NCI-H2196 treated with DMSO at 0.1 percent for 48 hours (cell line): Measurements from ENCODE around the gene ZNF512B.

Experiments used
- DNase-seq: peaks from one replicate; lab custom pipeline; 2025; ENCODE audit not compliant: unreplicated experiment; lab: John Stamatoyannopoulos, UW

The ZNF512B gene

DNA sequence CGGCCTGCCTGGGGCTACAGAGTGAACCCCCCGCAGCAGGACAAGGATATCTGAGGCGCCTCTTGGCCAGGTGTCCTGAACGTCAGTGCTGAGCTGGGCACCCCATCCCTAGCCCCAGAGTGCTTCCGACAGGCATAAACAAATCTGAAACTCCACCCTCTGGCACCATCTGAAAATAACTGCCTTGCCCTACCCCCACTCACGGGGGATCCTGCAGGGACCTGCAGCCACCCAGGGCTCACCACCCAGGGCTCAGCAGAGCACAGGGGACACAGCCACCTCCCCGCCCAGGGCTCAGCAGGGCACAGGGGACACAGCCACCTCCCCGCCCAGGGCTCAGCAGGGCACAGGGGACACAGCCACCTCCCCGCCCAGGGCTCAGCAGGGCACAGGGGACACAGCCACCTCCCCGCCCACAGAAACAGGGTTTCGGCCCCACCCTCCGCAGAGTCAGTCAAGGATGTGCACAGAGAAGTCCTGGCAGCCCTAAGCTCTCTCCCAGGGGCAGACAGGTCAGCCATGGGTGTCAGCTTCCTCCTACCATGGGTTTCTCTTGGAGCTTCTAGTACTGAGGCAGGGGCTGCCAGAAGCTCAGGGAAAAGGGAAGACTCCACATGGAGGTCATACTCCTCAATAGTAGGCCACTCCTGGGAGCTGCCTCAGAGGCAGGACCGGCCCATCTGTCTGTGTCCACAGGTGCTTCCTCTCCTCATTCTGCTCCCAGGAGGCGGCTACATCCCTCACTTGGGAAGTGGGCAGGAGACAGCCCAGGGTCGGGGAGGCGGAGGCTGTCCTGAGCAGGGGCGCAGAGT lies 18.1 kb downstream of the ZNF512B start:
- no peak for DNase-seq

DNA sequence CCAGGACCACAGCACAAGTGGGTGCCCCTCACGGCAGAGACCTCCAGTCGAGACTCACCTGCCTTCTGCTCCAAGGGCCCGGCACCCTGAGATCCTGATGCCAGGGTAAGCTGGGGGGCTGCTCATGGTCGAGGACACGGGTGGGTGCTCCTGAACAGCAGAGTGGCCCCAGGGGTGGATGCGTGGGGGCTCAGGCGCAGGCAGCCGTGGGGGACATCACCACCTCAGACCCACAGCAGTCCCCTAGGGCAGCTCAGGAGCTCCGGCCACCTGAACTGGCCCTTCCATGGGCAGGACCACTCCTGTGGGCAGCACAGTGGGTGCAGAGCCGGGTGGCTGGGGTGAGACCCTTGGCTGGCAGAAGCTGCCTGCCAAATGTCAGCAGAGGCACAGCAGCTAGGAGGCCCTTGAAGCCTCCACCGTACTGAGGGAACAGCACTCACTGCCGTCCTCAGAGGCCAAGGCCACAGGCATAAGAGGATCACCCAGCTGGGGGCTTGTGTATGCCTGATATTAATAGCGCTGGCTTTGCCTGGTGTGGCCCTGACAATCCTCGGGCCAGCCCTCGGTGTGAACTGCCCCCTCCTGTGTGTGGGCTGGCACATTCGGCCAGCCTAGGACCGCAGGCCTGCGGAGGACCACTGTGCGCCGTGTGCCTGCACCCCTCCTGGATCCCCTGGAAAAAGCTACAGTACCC lies 18.9 kb downstream of the ZNF512B start:
- DNase-seq = no peak

DNA sequence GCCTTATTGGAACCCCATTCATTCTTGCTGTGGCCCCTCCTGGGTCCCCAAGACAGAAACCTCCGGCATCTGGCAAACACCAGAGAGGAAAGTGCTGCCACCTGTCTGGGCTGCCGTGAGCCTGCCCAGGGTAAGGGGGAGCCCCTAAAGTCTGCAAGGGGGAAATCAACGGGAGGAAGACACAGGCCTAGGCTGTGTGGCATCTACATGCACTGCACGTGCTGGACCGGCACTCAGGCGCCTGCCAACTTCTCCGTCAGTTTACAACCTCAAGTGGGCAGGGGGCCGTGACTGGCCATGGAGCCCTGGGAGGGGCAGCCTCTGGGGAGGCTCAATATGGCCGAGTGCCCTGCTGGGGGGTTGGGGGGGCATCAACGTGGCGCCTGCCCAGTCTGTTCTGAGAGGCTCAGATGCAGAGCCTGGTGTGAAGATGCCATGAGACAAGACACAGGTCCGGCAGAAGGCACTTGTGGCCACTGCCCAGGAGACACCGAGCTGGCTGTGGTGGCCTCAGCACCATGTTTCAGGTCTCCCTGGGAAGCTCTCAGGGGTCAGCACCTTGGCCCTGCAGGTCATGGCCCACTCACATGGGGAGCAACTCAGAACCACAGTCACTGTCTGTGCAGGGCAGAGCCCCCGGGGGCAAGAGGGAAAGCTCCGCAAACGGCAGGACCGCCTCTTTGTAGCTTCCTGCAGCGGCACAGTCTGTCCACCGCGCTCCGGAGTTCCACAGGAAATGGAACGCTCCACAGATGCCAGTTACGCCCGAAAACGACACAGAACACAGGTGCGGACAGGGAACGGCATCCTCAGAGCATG lies 21.9 kb downstream of the ZNF512B start:
- no peak for DNase-seq

DNA sequence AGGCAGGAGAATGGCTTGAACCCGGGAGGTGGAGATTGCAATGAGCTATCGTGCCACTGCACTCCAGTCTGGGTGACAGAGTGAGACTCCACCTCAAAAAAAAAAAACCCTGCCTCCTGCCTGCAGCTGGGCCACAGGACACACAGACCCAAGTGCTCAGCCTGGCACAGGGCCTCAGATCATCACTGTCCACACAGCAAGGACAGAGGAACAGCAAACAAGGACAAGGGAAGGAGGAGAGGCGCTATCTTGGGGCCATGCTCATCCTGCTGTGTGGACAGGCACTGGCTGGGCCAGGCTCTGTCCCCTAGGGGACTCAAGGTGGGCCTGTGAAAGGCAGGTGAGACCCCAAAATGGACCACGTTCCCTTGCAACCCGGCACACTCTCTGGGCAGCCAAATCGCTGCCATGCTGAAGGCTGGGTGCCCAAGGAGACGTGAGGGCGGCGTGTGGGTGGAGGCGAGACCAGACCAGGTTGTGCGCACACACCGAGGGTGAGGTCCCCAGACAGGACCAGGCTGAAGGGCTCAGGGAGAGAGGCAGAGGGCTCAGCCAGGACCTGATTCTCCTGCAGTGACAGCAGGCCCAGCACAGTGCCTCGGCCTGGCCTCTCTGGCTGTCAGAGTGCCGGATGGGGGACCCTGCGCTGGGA lies 22.6 kb downstream of the ZNF512B start:
- no peak for DNase-seq

DNA sequence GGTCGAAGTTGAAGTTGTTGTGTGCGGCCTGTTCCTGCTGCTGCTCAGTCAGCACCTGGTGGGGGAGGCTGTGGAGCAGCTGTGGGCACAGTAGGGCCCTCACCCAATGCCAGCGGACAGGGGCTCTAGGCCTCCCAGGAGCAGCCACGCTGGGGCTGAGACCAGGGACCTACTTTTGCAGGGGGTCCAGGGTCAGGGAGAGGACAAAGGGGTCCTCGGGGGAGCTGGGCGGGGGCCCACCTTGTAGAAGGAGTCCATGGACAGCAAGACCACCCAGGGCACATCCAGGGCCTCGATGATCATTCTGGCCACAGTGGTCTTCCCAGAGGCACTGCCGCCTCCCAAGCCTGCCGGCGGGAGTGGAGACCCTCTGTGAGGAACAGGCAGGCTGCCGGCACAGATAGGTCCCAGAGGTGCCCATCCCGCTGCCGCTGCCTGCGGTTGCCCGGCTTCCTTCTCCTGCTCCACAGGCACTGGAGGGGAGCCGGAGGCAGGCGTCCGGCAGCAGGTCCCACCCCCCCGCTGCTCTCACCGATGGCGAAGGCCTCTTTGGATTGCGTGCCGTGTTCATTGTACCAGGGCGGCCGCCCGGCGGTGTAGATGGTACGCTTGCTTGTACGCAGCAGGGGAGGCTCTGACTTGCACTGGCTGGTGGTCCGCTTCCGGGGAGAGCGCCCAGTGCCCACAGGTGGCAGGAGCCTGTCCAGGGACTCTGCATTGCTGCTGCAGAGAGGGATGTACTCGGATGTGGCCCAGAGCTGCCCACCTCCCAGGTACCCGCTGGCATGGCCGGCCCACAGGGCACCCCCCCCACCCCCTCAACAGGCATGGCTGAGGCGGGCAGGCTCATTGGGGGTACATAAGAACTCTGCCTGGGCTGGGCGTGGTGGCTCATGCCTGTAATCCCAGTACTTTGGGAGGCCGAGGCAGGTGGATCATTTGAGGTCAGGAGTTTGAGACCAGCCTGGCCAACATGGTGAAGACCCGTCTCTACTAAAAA lies 23.5 kb downstream of the ZNF512B start:
- no peak for DNase-seq

DNA sequence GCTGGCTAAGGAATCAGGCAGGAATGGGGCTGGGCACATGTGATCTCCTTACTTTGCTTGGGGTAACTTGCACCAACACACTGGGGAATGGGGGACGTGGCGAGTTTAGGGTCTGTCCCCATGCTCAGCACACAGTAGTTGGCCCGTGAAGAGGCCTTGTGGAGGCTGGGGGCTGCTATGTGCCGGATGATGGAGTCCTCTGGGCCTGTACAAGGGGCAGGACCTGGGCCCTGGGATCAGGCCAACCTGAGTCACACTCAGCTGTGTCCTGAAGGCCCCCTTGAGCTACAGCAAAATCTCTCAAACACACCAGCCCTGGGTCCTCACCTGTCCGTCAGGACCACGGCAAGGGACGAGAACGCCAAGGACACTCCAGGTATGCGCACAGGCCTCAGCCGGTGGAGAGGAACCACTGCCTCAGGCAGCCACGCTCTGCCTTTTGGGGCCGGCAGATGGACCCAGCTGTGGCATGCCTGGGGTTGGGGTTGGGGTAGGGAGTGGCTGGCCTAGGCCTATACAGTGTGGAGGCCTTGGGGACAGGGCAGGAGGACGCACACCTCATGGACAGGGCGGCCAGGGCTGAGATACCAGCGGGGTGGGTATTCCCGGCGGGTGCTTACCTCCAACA lies 24.6 kb downstream of the ZNF512B start:
- DNase-seq = no peak

DNA sequence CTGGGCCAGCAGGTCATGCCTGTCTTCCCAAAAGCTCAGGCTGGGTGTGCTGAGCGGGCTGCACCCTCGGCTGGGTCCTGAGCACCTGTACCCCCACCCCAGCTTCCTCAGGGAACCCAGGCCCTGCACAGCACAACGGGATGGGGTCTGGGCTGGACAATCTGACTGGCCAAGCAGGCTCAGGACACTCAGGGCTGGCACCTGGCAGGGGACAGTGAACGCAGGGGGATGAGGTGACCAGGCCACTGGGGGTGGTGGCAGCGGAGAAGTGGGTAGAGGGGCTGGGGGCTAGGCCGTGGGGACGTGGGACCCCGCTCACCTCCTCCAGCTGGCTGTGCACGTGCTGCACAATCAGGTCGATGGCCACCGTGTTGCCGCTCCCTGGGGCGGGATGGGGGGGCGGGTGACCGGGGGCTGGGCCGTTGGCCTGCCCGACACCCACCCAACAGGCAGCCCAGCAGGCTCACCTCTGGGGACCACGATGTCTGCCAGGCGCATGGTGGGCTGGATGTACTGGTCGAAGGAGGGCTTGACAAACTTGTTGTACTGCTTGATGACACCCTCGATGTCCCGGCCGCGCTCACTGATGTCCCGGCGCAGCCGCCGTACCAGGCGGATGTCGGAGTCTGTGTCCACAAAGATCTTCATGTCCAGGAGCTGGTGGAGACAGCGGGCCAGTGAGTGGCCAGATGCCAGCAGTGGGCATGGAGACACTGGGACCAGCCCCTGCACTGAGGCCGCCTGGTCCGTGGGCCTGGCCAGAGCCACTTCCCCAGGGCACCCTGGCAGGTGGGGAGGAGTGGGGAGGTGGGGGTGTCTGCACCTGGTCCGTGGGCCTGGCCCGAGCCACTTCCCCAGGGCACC lies 25.4 kb downstream of the ZNF512B start:
- no peak for DNase-seq

DNA sequence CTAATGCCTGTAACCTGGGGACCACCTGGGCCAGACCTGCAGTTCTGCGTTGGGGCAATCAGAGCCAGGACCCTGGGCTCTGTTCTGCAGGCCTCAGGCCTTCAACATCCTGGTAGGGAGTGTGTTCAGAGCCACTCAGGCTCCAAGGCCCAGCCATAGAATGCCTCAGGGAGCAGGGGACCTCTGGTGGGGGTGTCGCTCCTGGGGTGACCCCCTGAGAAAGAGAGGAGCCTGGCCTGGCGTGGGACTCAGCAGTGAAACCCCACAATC lies 26.0 kb downstream of the ZNF512B start:
- DNase-seq = no peak

DNA sequence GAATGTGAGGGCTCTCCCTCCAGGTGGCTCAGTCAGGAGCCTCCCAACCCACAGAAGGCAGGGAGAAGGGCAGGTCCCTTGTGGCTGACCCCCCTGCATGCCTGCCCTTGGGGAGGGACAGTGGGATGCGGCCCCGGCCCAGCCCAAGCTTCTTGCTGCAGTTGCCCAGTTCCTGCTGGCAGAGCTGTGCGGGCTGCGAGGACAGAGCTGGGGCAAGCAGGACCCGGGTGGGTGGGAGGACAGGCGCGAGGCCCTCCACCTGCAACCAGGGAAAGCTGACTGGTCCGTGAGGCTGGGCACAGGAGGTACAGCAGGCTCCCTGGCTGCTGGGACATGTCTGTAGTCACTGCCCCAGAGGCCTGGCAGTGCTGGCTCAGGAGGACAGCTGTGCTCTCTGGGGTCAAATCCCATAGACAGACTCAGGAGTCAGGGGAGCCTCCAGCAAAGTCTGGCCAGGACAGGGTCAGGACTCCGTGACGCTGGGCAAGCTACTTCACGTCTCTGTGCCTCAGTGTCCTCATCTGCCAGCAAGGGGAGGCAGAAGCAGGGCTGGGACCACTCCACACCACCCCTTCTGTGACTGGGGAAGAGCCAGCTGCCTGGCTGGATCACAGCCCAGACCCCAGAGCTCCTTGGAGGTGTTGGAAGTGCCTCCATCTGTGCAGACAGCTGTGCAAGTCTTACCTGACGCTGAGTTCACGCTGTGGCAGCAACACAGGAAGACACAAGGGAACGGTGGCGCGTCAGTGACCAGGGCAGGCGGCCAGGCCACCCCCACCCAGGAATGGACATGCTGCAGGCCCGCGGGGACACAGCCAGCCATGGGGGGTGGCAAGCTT lies 26.5 kb downstream of the ZNF512B start:
- DNase-seq = no peak

DNA sequence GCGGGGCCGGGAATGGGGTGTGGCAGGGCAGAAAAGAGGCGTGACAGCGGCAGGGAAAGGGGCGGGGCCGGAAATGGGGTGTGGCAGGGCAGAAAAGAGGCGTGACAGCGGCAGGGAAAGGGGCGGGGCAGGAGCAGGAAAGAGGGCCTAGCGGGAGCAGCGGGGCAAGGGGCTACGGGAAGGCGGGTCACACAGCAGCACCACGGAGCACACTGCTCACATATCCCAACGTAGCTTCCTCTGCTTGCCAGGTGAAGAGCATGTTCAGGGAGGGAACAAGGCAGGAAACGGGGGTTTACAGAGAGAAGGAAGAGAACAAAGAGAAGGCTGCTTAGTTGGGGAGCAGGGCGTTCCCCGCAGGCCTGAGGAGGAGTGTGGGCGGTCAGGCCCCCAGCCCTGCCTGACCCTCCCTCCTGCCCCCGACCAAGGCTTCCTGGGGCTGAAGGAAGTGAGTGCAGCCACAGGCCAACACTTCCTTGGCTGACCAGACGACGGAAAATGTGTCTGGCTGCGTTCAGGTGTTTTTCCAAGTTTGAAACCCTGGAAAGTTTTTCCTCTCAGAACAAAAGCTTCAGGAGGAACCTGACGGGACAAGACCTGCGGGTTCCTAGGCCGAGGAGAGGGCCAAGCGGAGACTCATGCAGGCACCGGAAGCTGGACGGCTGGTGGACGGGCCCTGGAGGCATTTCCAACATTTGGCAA lies 27.3 kb downstream of the ZNF512B start:
- DNase-seq = no peak

DNA sequence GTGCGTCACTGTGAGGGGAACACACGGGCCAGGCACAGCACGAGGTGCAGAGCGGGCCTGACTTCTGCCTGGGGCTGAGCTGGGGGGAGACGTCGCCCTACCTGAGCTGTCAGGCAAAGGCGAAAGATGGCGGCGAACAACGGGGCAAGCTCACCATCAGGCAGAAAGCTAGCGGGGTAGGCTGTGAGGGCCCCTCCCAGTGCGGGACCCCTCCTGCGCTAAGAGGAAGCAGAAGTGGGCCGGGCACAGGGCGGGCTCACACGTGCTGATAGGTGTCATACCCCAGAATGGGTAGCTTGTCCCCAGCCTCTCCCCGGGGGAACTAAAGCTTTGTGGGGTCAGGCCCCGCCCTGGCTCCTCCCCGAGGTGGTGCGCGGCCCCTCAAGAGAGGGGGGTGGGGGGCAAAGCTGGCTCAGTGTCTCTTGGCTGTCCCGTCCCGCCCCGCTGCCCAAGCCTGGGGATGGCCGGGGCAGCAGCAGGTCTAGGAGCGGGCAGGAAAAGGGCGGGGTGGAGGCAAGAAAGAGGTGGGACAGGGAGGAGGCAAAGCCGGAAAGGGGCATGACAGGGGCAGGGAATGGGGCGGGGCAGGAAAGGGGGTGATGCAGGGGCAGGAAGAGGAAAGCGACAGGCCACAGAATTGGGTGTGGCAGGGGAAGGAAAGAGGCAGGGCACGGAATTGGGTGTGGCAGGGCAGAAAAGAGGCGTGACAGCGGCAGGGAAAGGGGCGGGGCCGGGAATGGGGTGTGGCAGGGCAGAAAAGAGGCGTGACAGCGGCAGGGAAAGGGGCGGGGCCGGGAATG lies 28.2 kb downstream of the ZNF512B start:
- no peak for DNase-seq

DNA sequence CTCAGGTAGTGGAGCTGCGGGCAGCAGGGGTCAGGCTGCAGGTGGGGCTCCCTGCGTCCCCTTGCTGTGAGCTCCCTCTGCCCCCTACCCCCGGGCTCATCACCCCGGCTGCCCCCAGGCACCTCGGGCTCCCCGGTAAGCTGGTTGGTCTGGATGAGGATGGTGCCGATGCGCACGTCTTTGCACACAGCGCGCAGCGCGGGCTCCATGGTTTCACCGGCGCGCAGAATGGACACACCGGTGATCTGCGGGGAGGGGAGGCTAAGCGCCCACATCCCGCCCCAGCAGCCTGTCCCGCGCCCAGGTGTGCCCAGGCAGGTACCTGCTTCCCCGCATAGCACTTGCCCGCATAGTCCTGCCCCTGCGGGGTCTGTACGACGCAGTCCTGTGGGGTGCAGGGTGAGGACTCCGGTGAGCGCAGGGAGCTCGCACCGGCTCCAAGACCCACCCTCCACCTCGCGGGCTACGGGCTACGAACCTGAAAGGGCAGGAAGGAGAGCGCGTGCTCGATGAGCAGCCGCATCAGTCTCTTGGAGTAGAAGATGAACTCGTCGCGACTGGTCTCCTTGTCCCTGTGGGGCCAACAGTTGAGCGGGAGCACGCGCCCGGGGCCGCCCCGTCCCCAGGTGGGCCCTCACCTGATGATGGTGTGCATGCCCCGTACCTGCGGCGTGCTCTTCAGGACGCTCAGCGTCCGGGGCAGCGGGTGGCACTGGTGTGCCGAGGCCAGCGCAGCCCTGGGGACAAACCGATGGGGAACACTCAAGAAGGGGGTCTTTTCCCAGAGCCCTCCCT lies 29.1 kb downstream of the ZNF512B start:
- DNase-seq = no peak

DNA sequence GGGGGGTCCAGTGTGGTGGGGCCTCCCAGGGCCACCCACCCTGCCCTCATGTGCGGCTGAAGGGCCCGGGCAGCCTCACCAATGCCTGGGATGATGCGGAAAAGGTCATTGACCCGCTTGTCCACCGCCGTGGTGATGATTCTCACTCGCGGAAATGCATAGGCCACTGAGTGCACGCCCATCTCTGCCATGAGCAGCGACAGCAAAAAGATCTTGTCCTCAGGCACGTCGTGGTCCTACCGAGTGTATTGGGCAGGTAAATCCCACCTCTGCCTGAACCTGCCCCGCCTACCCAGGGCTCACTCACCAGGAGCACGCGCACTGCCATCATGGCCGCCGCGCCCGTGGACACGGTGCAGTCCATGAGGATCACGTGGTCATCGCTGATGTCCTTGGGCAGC lies 29.7 kb downstream of the ZNF512B start:
- no peak for DNase-seq

DNA sequence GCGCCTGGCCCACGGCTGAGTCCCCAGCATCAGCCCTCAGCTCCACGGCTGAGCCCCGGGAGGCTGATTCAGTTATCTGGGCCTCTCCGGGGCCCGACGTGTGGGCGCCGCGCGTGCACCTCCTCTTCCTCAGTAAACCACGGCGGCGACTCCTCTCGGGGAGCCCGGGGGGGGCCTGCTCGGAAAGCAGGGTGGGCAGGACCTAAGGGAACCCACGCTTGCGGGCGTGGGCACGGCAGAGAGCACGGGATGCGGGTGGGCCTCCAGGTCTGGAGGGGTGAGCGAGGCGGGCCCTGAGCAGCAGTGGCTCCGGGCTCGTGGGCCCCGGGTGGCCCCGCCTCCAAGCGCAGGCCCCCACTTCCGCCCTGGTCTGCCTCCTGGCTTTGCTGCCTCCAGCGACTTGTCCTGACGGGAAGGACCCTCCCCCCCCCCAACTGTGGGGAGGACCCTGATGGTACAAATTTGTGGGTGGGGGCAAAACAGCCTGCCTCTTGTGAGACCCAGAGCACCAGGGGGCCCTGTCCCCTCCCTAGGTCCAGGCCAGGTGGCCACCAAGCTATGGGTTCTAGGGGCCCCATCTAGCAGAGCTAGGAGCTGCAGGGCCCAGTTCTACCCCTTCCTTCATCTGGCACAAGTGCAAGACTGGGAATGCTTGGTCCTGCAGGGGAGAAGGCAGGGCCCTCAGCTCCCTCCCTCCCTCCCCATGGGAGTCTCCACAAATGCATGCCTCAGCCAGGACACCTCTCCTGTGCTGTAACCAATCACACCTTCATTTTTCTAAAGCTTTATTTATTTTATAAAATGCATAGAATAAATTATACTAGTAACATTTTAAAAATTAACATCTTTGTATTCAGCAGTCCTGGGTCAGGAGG lies 30.4 kb downstream of the ZNF512B start:
- no peak for DNase-seq

DNA sequence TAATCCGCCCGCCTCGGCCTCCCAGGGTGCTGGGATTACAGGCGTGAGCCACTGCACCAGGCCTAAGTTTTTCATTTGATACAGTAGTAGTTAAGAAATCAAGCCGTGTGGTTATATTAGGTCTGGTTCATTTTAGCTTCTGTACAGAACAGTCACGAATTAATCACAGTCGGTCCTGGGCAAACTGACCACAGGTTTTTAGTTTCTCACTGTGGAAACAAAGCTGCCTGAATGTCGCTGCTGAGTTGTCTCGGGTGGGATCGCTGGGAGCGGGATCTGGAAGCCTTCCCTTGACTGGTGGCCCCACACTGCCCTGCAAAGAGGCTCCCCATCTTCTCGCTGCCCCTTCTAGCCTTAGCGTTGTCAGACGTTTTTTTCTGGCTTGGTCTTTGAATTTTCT lies 32.1 kb downstream of the ZNF512B start:
- no peak for DNase-seq
